GM21381 (cell line): ENCODE data around the gene RASA3.

ENCODE experiments used
- ATAC-seq: cut with Tn5 transposase; IDR thresholded peaks from one replicate; pipeline ENCODE4 v1.9.1; 2021; ENCODE audit warnings: mild to moderate bottlenecking, moderate library complexity; ENCODE audit not compliant: unreplicated experiment

The RASA3 gene

GRCh38 chr13:114013336-114013735 lies 119.1 kb downstream of the RASA3 start:
- no peak for ATAC-seq

GRCh38 chr13:114012921-114013320 lies 119.5 kb downstream of the RASA3 start:
- no peak for ATAC-seq

GRCh38 chr13:114012141-114012540 lies 120.3 kb downstream of the RASA3 start:
- no peak for ATAC-seq

- no peak for ATAC-seq
Measured at GRCh38 chr13:114011226-114011625, 121.2 kb downstream of the RASA3 start.

- no peak for ATAC-seq
Measured at GRCh38 chr13:114010401-114011101, 121.9 kb downstream of the RASA3 start.

GRCh38 chr13:114009590-114010400 lies 122.6 kb downstream of the RASA3 start:
- no peak for ATAC-seq

- ATAC-seq, result no peak
Measured at GRCh38 chr13:114008964-114009589, 123.3 kb downstream of the RASA3 start.

- no peak for ATAC-seq
Measured at GRCh38 chr13:114007566-114007965, 124.9 kb downstream of the RASA3 start.

GRCh38 chr13:114005206-114005724 lies 127.2 kb downstream of the RASA3 start:
- no peak for ATAC-seq

- no peak for ATAC-seq
Measured at GRCh38 chr13:114004420-114005205, 127.8 kb downstream of the RASA3 start.

- no peak for ATAC-seq
Measured at GRCh38 chr13:114002771-114003321, 129.6 kb downstream of the RASA3 start.

- ATAC-seq, result no peak
Measured at GRCh38 chr13:114002009-114002544, 130.3 kb downstream of the RASA3 start.

GRCh38 chr13:114001331-114002008 lies 131.0 kb downstream of the RASA3 start:
- ATAC-seq, result no peak

GRCh38 chr13:114000151-114001040 lies 132.0 kb downstream of the RASA3 start:
- no peak for ATAC-seq

GRCh38 chr13:113999618-113999910 lies 132.9 kb downstream of the RASA3 start:
- no peak for ATAC-seq

GRCh38 chr13:113998781-113999617 lies 133.4 kb downstream of the RASA3 start:
- no peak for ATAC-seq

GRCh38 chr13:113997845-113998751 lies 134.3 kb downstream of the RASA3 start:
- ATAC-seq, result no peak
